ENCODE data around the gene REST. TPM values are rescaled to one million over a fixed set of nuclear protein-coding genes. Genes with fewer than 3 reads are reported as not detected.

REST gene
- total and polyA plus RNA-seq, 2 donors (not counting 3 experiments of a cell fraction or from before 2014, with no cell fraction given), result 7.0 to 45.9 TPM

DNA sequence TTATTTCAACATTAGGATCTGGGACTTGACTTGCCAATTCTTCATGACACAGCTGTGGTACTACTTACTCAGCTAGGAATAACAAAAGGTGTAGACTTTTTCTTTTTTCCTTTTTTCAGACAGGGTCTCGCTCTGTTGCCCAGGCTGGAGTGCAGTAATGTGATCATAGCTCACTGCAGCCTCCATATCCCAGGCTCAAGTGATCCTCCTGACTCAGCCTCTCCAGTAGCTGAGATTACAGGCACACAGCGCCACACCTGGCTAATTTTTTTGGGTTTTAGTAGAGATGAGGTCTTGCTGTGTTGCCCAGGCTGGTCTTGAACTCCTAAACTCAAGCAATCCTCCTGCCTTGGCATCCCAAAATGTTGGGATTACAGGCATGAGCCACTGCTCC lies 53.4 kb downstream of the REST start:
- Histone ChIP-seq H3K36me3 (ENCODE audit: control insufficient read depth in 2 of 2, extremely low read depth in 1 of 2, insufficient read depth in 2 of 2, low read length in 2 of 2) (peaks cover 0 to 4% of the 10 kb centered on the region in 2 experiments), H3K9ac (replicated peaks; ENCODE audit: extremely low read depth, insufficient read depth, low read length) (no peak overlapping the region), H3K4me1 (ENCODE audit: control insufficient read depth, extremely low read depth, insufficient read depth, low read length) (peaks cover 9% of the 10 kb centered on the region), H3K4me2 (ENCODE audit: insufficient read depth, low read length) (no peak overlapping the region), H2AFZ (ENCODE audit: low read depth, low read length) (no peak overlapping the region), H3K9me1 (replicated peaks; ENCODE audit: control insufficient read depth, extremely low read depth, insufficient read depth, low read length) (no peaks in the 10 kb centered on the region), H3K27me3 (ENCODE audit: control insufficient read depth in 2 of 2, insufficient read depth in 2 of 2, low read length in 2 of 2) (no peaks in the 10 kb centered on the region), H3K79me2 (ENCODE audit: control insufficient read depth, insufficient read depth, low read length) (no peaks in the 10 kb centered on the region), H3K27ac (ENCODE audit: insufficient read depth, low read depth, low read length) (no peak overlapping the region), H3K9me3 (replicated peaks; ENCODE audit: control insufficient read depth, insufficient read depth, low read length) (no peaks in the 10 kb centered on the region), H3K4me3 (replicated peaks in 1 of 3; ENCODE audit: insufficient read depth in 1 of 3, low read depth in 1 of 3, low read length in 3 of 3) (no peak overlapping the region), H4K20me1 (replicated peaks; ENCODE audit: control insufficient read depth, extremely low read depth, insufficient read depth, low read length) (no peaks in the 10 kb centered on the region)
- ChIA-PET POLR2A (interaction anchor here (1.2 kb wide), 1 partner anchor 17 kb away, joined by 3 read pairs; the partner anchor contains the start of gene NOA1), CTCF (interaction anchor here (0.5 to 2.0 kb wide), 13 partner anchors 8 to 125 kb away, joined by 3 to 17 read pairs (median 5); partner anchors contain the start of genes NOA1 and REST)
- FAIRE-seq (no peak), DNase-seq (ENCODE audit: low read depth, low spot score) (no peak)
- dilution Hi-C loops (cut with MboI; ENCODE audit: extremely low pct_ligation_motif_present, low sequenced_read_pairs), result no loop called here
- intact Hi-C loops (cut with micrococcal nuclease), result no loop called here
- TF ChIP-seq POLR2AphosphoS5 (IDR thresholded peaks at IDR 0.05; ENCODE audit: insufficient read depth, low read depth, low read length) (no peak), POLR2A (IDR thresholded peaks at IDR 0.05; ENCODE audit: low read depth, low read length) (no peak)
- BruUV-seq (replicated peaks), result no TSS peak

DNA sequence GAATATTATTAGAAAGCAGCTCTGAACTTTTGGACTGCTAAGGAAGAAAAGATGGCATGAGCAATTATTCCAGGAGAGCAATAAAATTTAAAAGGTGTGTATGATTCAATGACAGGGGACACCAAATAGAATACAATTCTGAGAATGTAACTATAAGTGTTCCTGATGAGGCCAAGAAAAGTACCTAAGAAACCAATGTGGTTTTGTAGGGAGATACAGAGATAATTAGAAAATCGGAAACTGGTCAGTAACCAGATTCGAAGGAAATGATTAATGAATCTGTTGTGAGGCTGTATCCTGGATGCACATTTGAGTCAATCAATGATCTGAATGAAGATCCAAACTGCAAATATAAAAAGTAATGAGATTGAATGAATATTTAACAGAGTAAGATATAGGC lies 63.7 kb downstream of the REST start:
- Histone ChIP-seq H3K9me3 (replicated peaks; ENCODE audit: control insufficient read depth, insufficient read depth, low read length) (no peaks in the 10 kb centered on the region), H2AFZ (ENCODE audit: low read depth, low read length) (no peak overlapping the region), H3K79me2 (ENCODE audit: control insufficient read depth, insufficient read depth, low read length) (peaks cover 16% of the 10 kb centered on the region), H3K27me3 (ENCODE audit: control insufficient read depth in 2 of 2, insufficient read depth in 2 of 2, low read length in 2 of 2) (no peaks in the 10 kb centered on the region), H3K4me2 (ENCODE audit: insufficient read depth, low read length) (no peak overlapping the region), H3K4me1 (ENCODE audit: control insufficient read depth, extremely low read depth, insufficient read depth, low read length) (peaks cover 2% of the 10 kb centered on the region), H3K36me3 (ENCODE audit: control insufficient read depth in 2 of 2, extremely low read depth in 1 of 2, insufficient read depth in 2 of 2, low read length in 2 of 2) (peaks cover 9 to 16% of the 10 kb centered on the region in 2 experiments), H3K9me1 (replicated peaks; ENCODE audit: control insufficient read depth, extremely low read depth, insufficient read depth, low read length) (no peaks in the 10 kb centered on the region), H3K9ac (replicated peaks; ENCODE audit: extremely low read depth, insufficient read depth, low read length) (no peak overlapping the region), H3K4me3 (replicated peaks in 1 of 3; ENCODE audit: insufficient read depth in 1 of 3, low read depth in 1 of 3, low read length in 3 of 3) (no peak overlapping the region), H3K27ac (ENCODE audit: insufficient read depth, low read depth, low read length) (no peak overlapping the region), H4K20me1 (replicated peaks; ENCODE audit: control insufficient read depth, extremely low read depth, insufficient read depth, low read length) (no peaks in the 10 kb centered on the region)
- dilution Hi-C loops (cut with MboI; ENCODE audit: extremely low pct_ligation_motif_present, low sequenced_read_pairs), result no loop called here
- CTCF ChIA-PET, result no interaction called here
- TF ChIP-seq MYC (IDR thresholded peaks at IDR 0.05; ENCODE audit: low read depth, low read length), result no peak
- no peak for TF ChIP-seq POLR2A (IDR thresholded peaks at IDR 0.05; ENCODE audit: low read depth, low read length)
- TF ChIP-seq, protein P1, sequence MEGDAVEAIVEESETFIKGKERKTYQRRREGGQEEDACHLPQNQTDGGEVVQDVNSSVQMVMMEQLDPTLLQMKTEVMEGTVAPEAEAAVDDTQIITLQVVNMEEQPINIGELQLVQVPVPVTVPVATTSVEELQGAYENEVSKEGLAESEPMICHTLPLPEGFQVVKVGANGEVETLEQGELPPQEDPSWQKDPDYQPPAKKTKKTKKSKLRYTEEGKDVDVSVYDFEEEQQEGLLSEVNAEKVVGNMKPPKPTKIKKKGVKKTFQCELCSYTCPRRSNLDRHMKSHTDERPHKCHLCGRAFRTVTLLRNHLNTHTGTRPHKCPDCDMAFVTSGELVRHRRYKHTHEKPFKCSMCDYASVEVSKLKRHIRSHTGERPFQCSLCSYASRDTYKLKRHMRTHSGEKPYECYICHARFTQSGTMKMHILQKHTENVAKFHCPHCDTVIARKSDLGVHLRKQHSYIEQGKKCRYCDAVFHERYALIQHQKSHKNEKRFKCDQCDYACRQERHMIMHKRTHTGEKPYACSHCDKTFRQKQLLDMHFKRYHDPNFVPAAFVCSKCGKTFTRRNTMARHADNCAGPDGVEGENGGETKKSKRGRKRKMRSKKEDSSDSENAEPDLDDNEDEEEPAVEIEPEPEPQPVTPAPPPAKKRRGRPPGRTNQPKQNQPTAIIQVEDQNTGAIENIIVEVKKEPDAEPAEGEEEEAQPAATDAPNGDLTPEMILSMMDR (IDR thresholded peaks at IDR 0.05; ENCODE audit: extremely low read depth in 1 of 2, insufficient read depth in 1 of 2, low read depth in 1 of 2, low read length in 2 of 2), result no peak
- no peak for TF ChIP-seq EZH2 (IDR thresholded peaks at IDR 0.05; ENCODE audit: borderline replicate concordance, low read depth, low read length, severe bottlenecking)
- no peak for TF ChIP-seq JUN (IDR thresholded peaks at IDR 0.05; ENCODE audit: borderline replicate concordance, insufficient read depth, insufficient read length, low read depth)
- no peak for TF ChIP-seq POLR2AphosphoS5 (IDR thresholded peaks at IDR 0.05; ENCODE audit: insufficient read depth, low read depth, low read length)
- no peak for TF ChIP-seq FOS (IDR thresholded peaks at IDR 0.05; ENCODE audit: borderline replicate concordance, insufficient read depth, low read length)
- intact Hi-C loops (cut with micrococcal nuclease), result no loop called here
- no TSS peak for BruUV-seq (replicated peaks)
- FAIRE-seq (no peak), DNase-seq (ENCODE audit: low read depth, low spot score) (no peak)
- POLR2A ChIA-PET, result interaction anchor here (0.7 kb wide), 1 partner anchor 49 kb away, joined by 5 read pairs; no protein-coding TSS in a partner anchor

Measured in endothelial cell of umbilical vein (primary cell).